A204.1 (cell line): Measurements from ENCODE around the gene ICA1.
"Not testable (repeated sequence)": the region's sequence is repeated elsewhere in the genome, so short reads cannot be mapped to it uniquely, and the experiment has no call there.

ENCODE experiments used
- FAIRE-seq: peaks from 2 replicates; lab custom pipeline; 2012; peaks lifted over from hg19 to GRCh38; lab: Jason Lieb, UNC

ICA1 gene

GRCh38 chr7:8129318-8129659 is 132.7 kb downstream of the ICA1 start:
- no peak for FAIRE-seq

DNA sequence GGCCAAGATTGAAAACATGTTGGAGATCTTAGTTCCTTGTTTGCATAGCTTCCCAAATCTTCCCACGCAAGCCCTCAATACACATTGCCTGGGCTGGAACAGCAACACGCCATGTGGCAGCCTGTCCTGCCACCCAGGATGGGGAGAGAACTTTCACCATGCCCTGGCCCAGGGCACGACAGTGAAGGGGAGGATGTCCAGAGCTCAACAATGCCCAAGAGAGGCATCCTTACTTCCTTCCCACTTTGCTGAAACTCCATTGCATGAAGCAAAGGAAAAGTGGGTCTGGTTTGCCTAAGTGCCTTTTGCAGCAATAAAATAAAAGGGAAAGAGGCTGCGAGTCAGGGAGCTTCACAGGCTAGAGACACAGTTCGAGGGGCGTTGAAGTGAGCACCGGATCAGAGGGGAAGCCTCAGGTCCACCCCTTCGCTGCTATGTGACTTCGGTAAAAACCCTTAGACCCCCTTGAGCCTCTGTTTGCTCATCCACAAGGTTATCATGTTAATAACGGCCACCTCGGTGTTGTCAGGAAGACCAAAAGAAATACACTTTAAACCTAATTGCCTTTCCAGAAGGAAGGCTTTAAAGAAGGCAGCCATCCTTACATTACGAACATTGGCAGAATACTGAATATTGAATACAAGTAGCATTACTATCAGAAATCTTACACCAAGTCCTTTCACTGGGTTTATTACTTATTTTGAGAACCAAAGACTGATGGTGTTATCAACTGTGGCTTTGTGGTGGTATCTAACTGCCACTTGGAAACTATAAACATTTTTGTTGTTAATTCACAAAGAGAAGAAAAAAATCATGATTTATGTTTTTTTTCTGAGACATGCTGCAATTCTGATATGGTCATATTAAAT is 133.3 kb downstream of the ICA1 start:
- no peak for FAIRE-seq

- FAIRE-seq, result no peak
Observed at GRCh38 chr7:8126601-8127167, 135.3 kb downstream of the ICA1 start.

DNA sequence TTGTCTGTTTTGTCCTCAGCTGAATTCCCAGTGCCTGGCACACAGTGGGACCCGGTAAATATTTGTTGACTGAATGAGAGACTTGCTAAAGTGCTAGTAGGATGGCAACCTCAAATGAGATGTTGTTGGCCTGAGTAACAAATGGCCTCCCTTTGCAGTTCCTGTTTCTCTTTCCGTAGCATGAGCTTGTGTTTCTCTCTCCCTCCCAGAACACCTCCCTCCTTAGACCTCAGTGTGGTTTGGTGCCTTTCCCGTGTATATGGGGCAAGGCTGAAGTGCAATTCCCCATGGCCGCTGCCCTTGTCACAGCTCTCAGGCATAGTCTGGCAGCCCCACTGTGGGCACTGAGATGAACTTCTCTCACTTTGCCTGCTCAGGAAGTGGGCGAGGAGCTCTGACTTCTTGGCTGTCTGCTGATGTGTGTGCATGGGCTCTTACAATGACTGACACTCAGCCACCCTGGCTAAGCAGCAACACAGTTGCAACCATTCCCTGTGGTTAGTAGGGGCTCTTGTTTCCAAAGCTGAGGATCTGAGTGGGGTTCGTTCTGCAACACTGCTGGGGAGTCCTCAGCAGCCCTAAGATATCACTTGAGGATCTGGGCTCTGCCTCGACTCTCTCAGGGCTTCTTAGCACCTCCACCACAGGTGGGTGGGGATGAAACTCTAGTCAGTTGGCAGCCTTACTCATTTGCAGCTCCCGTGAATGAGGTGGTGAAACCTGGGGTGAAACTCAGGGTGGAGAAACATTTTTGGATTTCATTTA is 136.1 kb downstream of the ICA1 start:
- no peak for FAIRE-seq

GRCh38 chr7:8121243-8121642 is 140.7 kb downstream of the ICA1 start:
- no peak for FAIRE-seq

- no peak for FAIRE-seq
Observed at GRCh38 chr7:8120390-8121058, 141.4 kb downstream of the ICA1 start.

DNA sequence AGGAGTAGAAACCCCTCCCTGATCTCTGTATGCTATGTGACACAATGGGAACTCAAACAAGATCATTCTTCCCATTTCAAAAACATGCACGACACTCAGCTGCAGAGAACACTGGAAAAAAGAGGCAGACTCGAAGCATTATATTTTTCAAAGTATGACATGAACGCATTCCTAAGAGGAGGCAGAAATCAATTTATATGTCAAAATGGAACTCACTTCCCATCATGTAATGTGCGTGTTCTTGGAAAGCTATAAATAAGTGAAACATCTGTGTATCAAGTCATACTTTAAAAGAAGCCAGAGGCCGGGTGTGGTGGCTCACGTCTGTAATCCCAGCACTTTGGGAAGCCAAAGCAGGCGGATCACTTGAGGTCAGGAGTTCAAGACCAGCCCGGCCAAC is 142.7 kb downstream of the ICA1 start:
- no peak for FAIRE-seq

- FAIRE-seq, result no peak
Observed at GRCh38 chr7:8117195-8117594, 144.8 kb downstream of the ICA1 start.

- no peak for FAIRE-seq
Observed at GRCh38 chr7:8115547-8116402, 146.2 kb downstream of the ICA1 start.

DNA sequence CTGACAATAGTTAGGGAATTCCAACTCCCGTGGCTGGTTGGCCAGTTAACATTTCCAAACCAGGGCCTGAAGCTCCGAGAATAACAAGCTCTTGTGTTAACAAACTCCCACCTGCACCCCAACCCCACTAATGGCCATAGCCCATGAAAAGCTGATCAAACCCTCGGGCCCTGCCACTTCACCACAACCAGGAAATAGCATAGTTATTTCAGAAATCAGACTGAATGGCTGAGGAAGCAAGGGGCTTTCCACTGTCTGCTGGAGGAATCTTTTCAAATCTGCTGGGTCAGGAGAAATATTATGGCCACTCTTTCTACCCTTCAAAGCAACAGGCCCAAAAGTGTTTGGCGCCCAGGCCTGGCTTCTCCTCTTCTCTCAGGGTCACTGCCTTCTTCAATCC is 147.8 kb downstream of the ICA1 start:
- no peak for FAIRE-seq

DNA sequence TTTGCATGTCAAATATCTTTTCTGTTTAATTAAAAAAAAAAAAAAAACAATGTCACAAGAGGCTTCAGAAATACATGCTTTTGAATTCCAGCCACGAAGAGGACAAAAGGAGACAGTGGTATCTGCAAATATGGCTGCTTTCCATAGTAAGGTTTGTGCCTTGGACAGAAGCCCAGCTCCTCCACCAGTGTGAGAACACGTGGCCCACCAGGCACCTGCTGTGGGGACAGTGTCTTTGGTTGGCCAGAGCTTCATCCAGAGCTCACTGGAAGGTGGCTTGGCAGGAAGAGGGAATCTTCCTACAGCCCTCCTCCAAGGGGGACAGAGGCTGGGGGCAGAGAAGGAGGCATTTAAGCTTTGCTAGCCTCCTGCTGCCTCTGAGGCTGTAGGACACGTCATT is 148.8 kb downstream of the ICA1 start:
- no peak for FAIRE-seq

GRCh38 chr7:8112685-8113084 is 149.3 kb downstream of the ICA1 start:
- no peak for FAIRE-seq

DNA sequence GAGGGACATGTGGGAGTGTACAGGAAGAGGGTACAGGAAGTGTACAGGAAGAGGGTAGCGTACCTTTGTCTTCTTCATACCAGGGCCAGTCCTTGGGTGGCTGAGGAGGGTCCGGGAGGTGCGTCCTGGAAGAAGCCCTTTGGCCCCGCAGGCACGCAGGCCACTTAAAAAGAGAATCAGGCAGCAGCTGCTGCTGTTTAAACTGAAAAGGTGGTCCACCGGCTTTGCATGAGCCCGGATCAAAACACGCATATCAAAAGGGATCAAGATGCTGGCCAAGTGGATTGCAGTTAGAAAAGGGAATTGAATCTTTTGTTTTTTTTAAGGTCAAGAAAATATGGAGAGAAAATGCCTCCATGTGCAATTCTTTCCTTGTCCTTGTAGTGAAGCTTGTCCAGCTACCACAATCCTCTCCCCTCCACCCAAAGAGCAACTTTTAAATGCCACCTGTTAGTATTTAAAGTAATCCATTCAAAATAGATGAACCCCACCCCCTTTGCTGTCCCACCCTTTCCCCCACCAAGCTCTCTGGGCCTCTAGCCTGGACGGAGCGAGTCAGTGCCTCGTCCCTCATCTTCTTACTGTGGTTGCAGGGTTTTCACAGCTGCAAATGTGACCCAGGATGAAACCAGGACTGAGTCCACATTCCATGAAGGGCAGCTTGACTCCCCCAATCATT is 150.5 kb downstream of the ICA1 start:
- no peak for FAIRE-seq

DNA sequence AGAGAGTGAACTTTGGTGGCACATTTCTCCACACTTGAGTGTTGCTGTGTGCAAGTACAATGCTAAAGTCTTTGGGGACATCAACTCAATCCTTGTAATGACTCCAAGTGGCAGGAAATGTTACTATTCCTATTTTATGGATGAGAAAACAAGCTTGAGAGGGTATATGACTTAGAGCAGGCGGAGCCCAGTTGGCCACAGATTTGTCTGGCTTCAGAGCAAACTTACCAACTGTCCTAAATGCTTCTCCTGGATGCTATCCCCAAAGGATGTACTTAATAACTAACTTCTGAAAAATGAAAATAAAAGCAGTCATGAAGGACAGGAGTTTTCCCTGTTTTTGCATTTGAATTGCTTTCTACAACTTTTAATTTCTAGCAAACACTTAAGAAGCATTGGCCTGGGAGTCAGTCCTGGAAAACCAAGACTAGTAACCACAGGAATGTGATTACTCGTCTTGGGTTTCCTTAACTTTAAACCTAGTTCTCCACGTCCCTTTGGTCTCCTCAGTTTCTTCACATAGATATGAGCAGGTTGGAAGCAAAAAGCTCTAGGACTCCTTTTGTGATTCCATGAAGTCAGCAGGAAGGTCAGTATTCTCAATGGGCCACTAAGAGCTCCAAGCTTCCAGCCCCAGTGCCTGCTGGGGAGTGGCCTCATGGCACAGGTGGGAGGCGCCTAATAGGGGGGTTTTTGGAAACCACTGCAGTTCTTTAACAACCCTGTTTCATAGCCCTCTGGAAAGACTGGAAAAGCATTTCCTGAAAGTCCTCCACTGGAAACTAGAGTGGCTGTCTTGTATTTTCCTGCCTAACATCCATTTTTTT is 152.6 kb downstream of the ICA1 start:
- no peak for FAIRE-seq

- FAIRE-seq, result no peak
Observed at GRCh38 chr7:8105449-8106095, 156.4 kb downstream of the ICA1 start.

- FAIRE-seq, result no peak
Observed at GRCh38 chr7:8103282-8103681, 158.7 kb downstream of the ICA1 start.

DNA sequence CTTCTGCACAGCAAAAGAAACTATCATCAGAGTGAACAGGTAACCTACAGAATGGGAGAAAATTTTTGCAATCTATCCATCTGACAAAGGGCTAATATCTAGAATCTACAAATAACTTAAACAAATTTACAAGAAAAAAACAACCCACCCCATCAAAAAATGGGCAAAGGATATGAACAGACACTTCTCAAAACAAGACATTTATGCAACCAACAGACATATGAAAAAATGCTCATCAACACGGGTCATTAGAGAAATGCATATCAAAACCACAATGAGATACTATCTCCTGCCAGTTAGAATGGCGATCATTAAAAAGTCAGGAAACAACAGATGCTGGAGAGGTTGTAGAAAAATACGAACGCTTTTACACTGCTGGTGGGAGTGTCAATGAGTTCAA is 160.7 kb downstream of the ICA1 start:
- not testable (repeated sequence) for FAIRE-seq

GRCh38 chr7:8094164-8095140 is 167.5 kb downstream of the ICA1 start:
- no peak for FAIRE-seq

GRCh38 chr7:8092140-8092539 is 169.8 kb downstream of the ICA1 start:
- no peak for FAIRE-seq
